Neural cell (in vitro differentiated cells): ENCODE results near the gene CPEB3. TPM values are rescaled to one million over a fixed set of nuclear protein-coding genes. Genes with fewer than 3 reads are reported as not detected.

Source experiments
- H2AFZ ChIP-seq: fragments of 200-600, 300-800 bp; sonication (generic), shearing (Covaris generic); 2 replicates; pipeline ENCODE4 v1.6.0; 2014; ENCODE audit warnings: low read depth, mild to moderate bottlenecking, antibody characterized with exemption, low read length, moderate library complexity
- H3F3A ChIP-seq: fragments of 200-600 bp; shearing (Covaris generic); 2 replicates; pipeline ENCODE4 v1.6.1; 2016; ENCODE audit warnings: mild to moderate bottlenecking, moderate library complexity, mixed read lengths, antibody characterized with exemption, low read length; ENCODE audit not compliant: insufficient read depth, poor library complexity, severe bottlenecking
- H3K27ac ChIP-seq: fragments of 200-600, 300-800 bp; sonication (generic), shearing (Covaris generic); 2 replicates; pipeline ENCODE4 v1.5.1; 2014; ENCODE audit warnings: mild to moderate bottlenecking, low read length, moderate library complexity
- H3K27me3 ChIP-seq: fragments of 300-800, 200-600 bp; sonication (generic), shearing (Covaris generic); 2 replicates; pipeline ENCODE4 v1.6.0; 2014; ENCODE audit warnings: mild to moderate bottlenecking, low read depth, low read length, moderate library complexity; ENCODE audit not compliant: insufficient read depth
- H3K36me3 ChIP-seq: fragments of 300-800, 200-600 bp; sonication (generic), shearing (Covaris generic); 2 replicates; pipeline ENCODE4 v1.5.1; 2014; ENCODE audit warnings: mild to moderate bottlenecking, antibody characterized with exemption, low read length, moderate library complexity; ENCODE audit not compliant: insufficient read depth
- H3K4me2 ChIP-seq: fragments of 300-800, 200-600 bp; sonication (generic), shearing (Covaris generic); 2 replicates; pipeline ENCODE4 v1.6.0; 2014; ENCODE audit warnings: mild to moderate bottlenecking, low read length
- H3K4me3 ChIP-seq: fragments of 300-800, 200-600 bp; sonication (generic), shearing (Covaris generic); 2 replicates; pipeline ENCODE4 v1.5.1; 2014; ENCODE audit warnings: mild to moderate bottlenecking, low read length, moderate library complexity
- H3K79me2 ChIP-seq: fragments of 200-600 bp; shearing (Covaris generic); replicated peaks from 2 replicates; pipeline ENCODE4 v1.6.0; 2014; ENCODE audit warnings: mild to moderate bottlenecking, low read length, moderate library complexity; ENCODE audit not compliant: insufficient read depth
- H3K9ac ChIP-seq: fragments of 300-800, 200-600 bp; sonication (generic), shearing (Covaris generic); 2 replicates; pipeline ENCODE4 v1.6.1; 2016; ENCODE audit warnings: mild to moderate bottlenecking, low read length, mixed read lengths
- H3K9me2 ChIP-seq: fragments of 200-600 bp; shearing (Covaris generic); 2 replicates; pipeline ENCODE4 v1.6.1; 2016; ENCODE audit warnings: mild to moderate bottlenecking, low read length, mixed read lengths; ENCODE audit not compliant: insufficient read depth
- H3K9me3 ChIP-seq: fragments of 200-600, 300-800 bp; sonication (generic), shearing (Covaris generic); 2 replicates; pipeline ENCODE4 v1.6.1; 2016; ENCODE audit warnings: mild to moderate bottlenecking, mixed run types, low read length, moderate library complexity, mixed read lengths
- H4K20me1 ChIP-seq: fragments of 200-600 bp; shearing (Covaris generic); 2 replicates; pipeline ENCODE4 v1.6.1; 2016; ENCODE audit warnings: mild to moderate bottlenecking, mixed run types; ENCODE audit not compliant: insufficient read depth
- CTCF ChIP-seq: fragments of 450-650 bp; IDR thresholded peaks from 2 replicates; pipeline ENCODE4 v1.5.1; 2014; ENCODE audit warnings: antibody characterized with exemption, mild to moderate bottlenecking, moderate library complexity; ENCODE audit not compliant: poor library complexity, severe bottlenecking
- EP300 ChIP-seq: fragments of 450-650 bp; conservative IDR thresholded peaks from 2 replicates; pipeline ENCODE4 v1.6.1; 2014; ENCODE audit warnings: antibody characterized with exemption, mild to moderate bottlenecking, moderate library complexity; ENCODE audit not compliant: poor library complexity, severe bottlenecking
- EZH2 ChIP-seq: fragments of 200-600, 300-800 bp; shearing (Covaris generic), sonication (generic); IDR thresholded peaks from 2 replicates; pipeline ENCODE4 v1.6.1; 2014; ENCODE audit warnings: antibody characterized with exemption, low read length, borderline replicate concordance, mild to moderate bottlenecking; ENCODE audit not compliant: insufficient read depth, poor library complexity, severe bottlenecking
- MXI1 ChIP-seq: fragments of 450-650 bp; conservative IDR thresholded peaks from 2 replicates; pipeline ENCODE4 v1.6.1; 2014; ENCODE audit warnings: antibody characterized with exemption, mild to moderate bottlenecking; ENCODE audit not compliant: poor library complexity, severe bottlenecking
- POLR2AphosphoS5 ChIP-seq: IDR thresholded peaks from 2 replicates; pipeline ENCODE4 v1.6.1; 2012
- RAD21 ChIP-seq: fragments of 450-650 bp; conservative IDR thresholded peaks from 2 replicates; pipeline ENCODE4 v1.6.1; 2014; ENCODE audit warnings: antibody characterized with exemption, mild to moderate bottlenecking, moderate library complexity
- REST ChIP-seq: IDR thresholded peaks from 2 replicates; pipeline ENCODE4 v1.6.1; 2012; ENCODE audit warnings: borderline replicate concordance
- SMC3 ChIP-seq: fragments of 450-650 bp; conservative IDR thresholded peaks from 2 replicates; pipeline ENCODE4 v1.6.1; 2014; ENCODE audit warnings: antibody characterized with exemption, mild to moderate bottlenecking, moderate library complexity; ENCODE audit not compliant: poor library complexity
- TAF1 ChIP-seq: IDR thresholded peaks from 2 replicates; pipeline ENCODE4 v1.6.1; 2012; ENCODE audit warnings: low read depth
- polyA plus RNA-seq: library from polyadenylated mRNA; depleted of rRNA; stranded (reverse); fragments of >200 nt; gene quantifications from 2 replicates; pipeline ENCODE4 v1.2.3, GENCODE V29; 2014

The CPEB3 gene
- polyA plus RNA-seq, 1 donor from 2014 or later = 20.0 TPM

- no peak for TF ChIP-seq POLR2AphosphoS5
- TF ChIP-seq SMC3 = no peak
- no peak for TF ChIP-seq EP300
- no peak for TF ChIP-seq TAF1
- TF ChIP-seq CTCF = no peak
- TF ChIP-seq MXI1 = no peak
- TF ChIP-seq EZH2 = no peak
- no peak for TF ChIP-seq REST
- TF ChIP-seq RAD21 = no peak
- H3K27me3 ChIP-seq = no peaks in the 10 kb centered on the region
- no peak overlapping the region for H3K9ac ChIP-seq
- H3K4me2 ChIP-seq = no peak overlapping the region
- no peak overlapping the region for H3K4me3 ChIP-seq
- no peaks in the 10 kb centered on the region for H4K20me1 ChIP-seq
- H3K9me2 ChIP-seq = no peaks in the 10 kb centered on the region
- no peak overlapping the region for H2AFZ ChIP-seq
- H3F3A ChIP-seq = no peaks in the 10 kb centered on the region
- no peaks in the 10 kb centered on the region for H3K9me3 ChIP-seq
- peaks cover 4% of the 10 kb centered on the region for H3K79me2 ChIP-seq
- no peaks in the 10 kb centered on the region for H3K36me3 ChIP-seq
- no peak overlapping the region for H3K27ac ChIP-seq
Observed at GRCh38 chr10:92111336-92111939, 179.4 kb downstream of the CPEB3 start.

- Histone ChIP-seq H3F3A (no peaks in the 10 kb centered on the region), H3K36me3 (no peaks in the 10 kb centered on the region), H3K9me3 (no peaks in the 10 kb centered on the region), H3K9ac (no peak overlapping the region), H3K79me2 (peaks cover 4% of the 10 kb centered on the region), H2AFZ (no peak overlapping the region), H3K4me3 (no peak overlapping the region), H3K4me2 (no peak overlapping the region), H3K9me2 (no peaks in the 10 kb centered on the region), H3K27me3 (no peaks in the 10 kb centered on the region), H4K20me1 (no peaks in the 10 kb centered on the region), H3K27ac (no peak overlapping the region)
- TF ChIP-seq RAD21 = no peak
- no peak for TF ChIP-seq REST
- TF ChIP-seq TAF1 = no peak
- no peak for TF ChIP-seq SMC3
- no peak for TF ChIP-seq CTCF
- TF ChIP-seq EP300 = no peak
Observed at GRCh38 chr10:92110039-92110794, 180.7 kb downstream of the CPEB3 start.
